GM23248 (cell line): Measurements from ENCODE around the gene RESP18. TPM values are rescaled to one million over a fixed set of nuclear protein-coding genes. Genes with fewer than 3 reads are reported as not detected.
A peak's percentile ranks its signal among the peaks of the same experiment; 100 is the strongest.
"Not testable (repeated sequence)": the region's sequence is repeated elsewhere in the genome, so short reads cannot be mapped to it uniquely, and the experiment has no call there.

Experiments
- DNase-seq: peaks from one replicate; pipeline ENCODE4 v3.0.0-alpha.2; 2015
- H2AFZ ChIP-seq: fragments of 200-600 bp; sonication (generic); 2 replicates; pipeline ENCODE4 v1.6.1; 2016; ENCODE audit warnings: antibody characterized with exemption
- H3F3A ChIP-seq: fragments of 200-600 bp; sonication (generic); 2 replicates; pipeline ENCODE4 v1.6.1; 2016; ENCODE audit warnings: mild to moderate bottlenecking, antibody characterized with exemption, mixed run types; ENCODE audit not compliant: insufficient read depth
- H3K27ac ChIP-seq: fragments of 200-600 bp; sonication (generic); 2 replicates; pipeline ENCODE4 v1.5.1; 2016; ENCODE audit warnings: mild to moderate bottlenecking
- H3K27me3 ChIP-seq: fragments of 200-600 bp; sonication (generic); replicated peaks from 2 replicates; pipeline ENCODE4 v1.6.1; 2016; ENCODE audit warnings: mild to moderate bottlenecking; ENCODE audit not compliant: insufficient read depth
- H3K36me3 ChIP-seq: fragments of 200-600 bp; sonication (generic); 2 replicates; pipeline ENCODE4 v1.6.1; 2016; ENCODE audit warnings: low read depth, mild to moderate bottlenecking
- H3K4me1 ChIP-seq: fragments of 200-600 bp; sonication (generic); 2 replicates; pipeline ENCODE4 v1.6.1; 2016; ENCODE audit warnings: mild to moderate bottlenecking; ENCODE audit not compliant: insufficient read depth
- H3K4me2 ChIP-seq: fragments of 200-600 bp; sonication (generic); one replicate; pipeline ENCODE4 v1.6.1; 2016; ENCODE audit warnings: mild to moderate bottlenecking; ENCODE audit not compliant: unreplicated experiment
- H3K4me3 ChIP-seq: fragments of 200-600 bp; sonication (generic); 2 replicates; pipeline ENCODE4 v1.5.1; 2016; ENCODE audit warnings: mild to moderate bottlenecking
- H3K79me2 ChIP-seq: fragments of 200-600 bp; sonication (generic); 2 replicates; pipeline ENCODE4 v1.6.1; 2016; ENCODE audit warnings: mild to moderate bottlenecking; ENCODE audit not compliant: insufficient read depth
- H3K9ac ChIP-seq: fragments of 200-600 bp; sonication (generic); 2 replicates; pipeline ENCODE4 v1.6.1; 2016; ENCODE audit warnings: mild to moderate bottlenecking
- H3K9me2 ChIP-seq: fragments of 200-600 bp; sonication (generic); 2 replicates; pipeline ENCODE4 v1.6.1; 2016; ENCODE audit warnings: mixed run types, mild to moderate bottlenecking, moderate library complexity; ENCODE audit not compliant: insufficient read depth
- H3K9me3 ChIP-seq: fragments of 200-600 bp; sonication (generic); one replicate; pipeline ENCODE4 v1.6.1; 2017; ENCODE audit warnings: low read depth
- H4K20me1 ChIP-seq: fragments of 200-600 bp; sonication (generic); 2 replicates; pipeline ENCODE4 v1.6.0; 2016; ENCODE audit not compliant: insufficient read depth
- EZH2 ChIP-seq: fragments of 200-600 bp; sonication (generic); IDR thresholded peaks from 2 replicates; pipeline ENCODE4 v1.6.1; 2018; ENCODE audit warnings: antibody characterized with exemption, mild to moderate bottlenecking; ENCODE audit not compliant: insufficient read depth, poor library complexity, severe bottlenecking
- EZH2phosphoT487 ChIP-seq: fragments of 200-600 bp; sonication (generic); IDR thresholded peaks from 2 replicates; pipeline ENCODE4 v1.6.1; 2018; ENCODE audit warnings: antibody characterized with exemption, moderate library complexity, mild to moderate bottlenecking, low read depth; ENCODE audit not compliant: insufficient read depth
- WGBS, 2 experiments: methylation state at CpG; one replicate each; pipeline ENCODE4 v1.1.6; 2015 to 2017; ENCODE audit warnings: low lambda C conversion rate in 2 of 2, low coverage in 1 of 2; ENCODE audit errors: missing lambda C conversion rate in 2 of 2; 5-methylcytosine and 5-hydroxymethylcytosine counted together
- in situ Hi-C: fragments of 300-500 bp; cut with MboI; formaldehyde crosslinking; loops from 2 replicates; pipeline ENCODE4 v1.15.0; 2020
- polyA plus RNA-seq: library from polyadenylated mRNA; unstranded; fragments of >200 nt; fragmentation: Nextera tagmentation; extraction: Ambion mirVana; gene quantifications from 2 replicates; pipeline ENCODE4 v1.2.1, GENCODE V29; 2016
- total RNA-seq: library from RNA; depleted of rRNA; stranded (reverse); fragments of >200 nt; shearing (Covaris generic); gene quantifications from 2 replicates; pipeline ENCODE4 v1.2.3, GENCODE V29; 2014

RESP18 gene
- total and polyA plus RNA-seq, 2 experiments from 2014 or later: not detected

DNA sequence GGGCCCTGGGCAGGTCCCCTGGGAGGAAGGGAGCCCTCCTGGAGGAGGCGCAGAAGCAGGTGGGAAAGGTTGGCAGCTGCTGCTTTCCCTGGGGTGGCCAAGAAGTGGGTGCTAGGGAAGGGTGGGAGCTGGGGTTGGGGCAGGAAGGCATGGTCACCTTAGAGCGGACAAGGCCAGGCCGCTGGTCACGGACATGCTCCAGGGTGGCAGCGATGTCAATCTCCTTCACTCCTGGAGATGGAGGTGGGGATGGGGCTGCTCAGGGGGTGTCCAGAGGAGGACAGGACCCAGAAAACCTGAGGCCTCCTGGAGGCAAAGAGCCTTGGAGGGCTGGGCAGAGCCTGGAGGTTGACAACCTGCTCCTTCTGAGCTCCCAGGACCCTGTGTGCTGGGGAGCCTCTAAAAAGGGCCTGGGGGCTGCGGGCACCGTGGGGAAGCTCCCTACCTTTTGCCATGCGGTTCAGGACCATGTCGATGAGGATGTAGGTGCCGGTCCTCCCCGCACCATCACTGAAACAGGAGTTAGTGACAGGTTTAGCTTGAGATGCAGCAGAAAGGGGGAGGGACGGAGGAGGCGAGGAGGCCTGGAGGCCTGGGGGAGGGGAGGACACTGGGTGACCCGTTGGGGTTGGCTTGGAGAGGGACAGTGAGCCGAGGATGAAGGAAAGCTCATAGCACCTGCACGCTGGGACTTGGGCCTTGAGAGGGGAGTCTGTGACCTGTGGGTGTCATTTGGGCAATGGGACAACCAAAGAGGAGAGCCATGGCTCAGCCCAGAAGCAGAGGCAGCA, 42.0 kb downstream of the RESP18 start:
- in situ Hi-C loops: no loop called here
- peaks cover 8% of the 10 kb centered on the region for H3F3A ChIP-seq
- no peak overlapping the region for H3K4me3 ChIP-seq
- 80 to 87% methylated on average over 15 to 16 of the region's 16 CpGs for WGBS, 2 experiments
- DNase-seq: no peak
- no peaks in the 10 kb centered on the region for H3K27me3 ChIP-seq
- H3K9me2 ChIP-seq: no peaks in the 10 kb centered on the region
- no peaks in the 10 kb centered on the region for H3K9me3 ChIP-seq
- H3K27ac ChIP-seq: no peak overlapping the region
- no peak for TF ChIP-seq EZH2phosphoT487
- no peak for TF ChIP-seq EZH2
- peaks cover 22% of the 10 kb centered on the region for H3K4me1 ChIP-seq
- no peak overlapping the region for H3K4me2 ChIP-seq
- H3K9ac ChIP-seq: no peak overlapping the region
- no peak overlapping the region for H2AFZ ChIP-seq
- no peaks in the 10 kb centered on the region for H3K79me2 ChIP-seq
- no peaks in the 10 kb centered on the region for H3K36me3 ChIP-seq
- no peaks in the 10 kb centered on the region for H4K20me1 ChIP-seq

DNA sequence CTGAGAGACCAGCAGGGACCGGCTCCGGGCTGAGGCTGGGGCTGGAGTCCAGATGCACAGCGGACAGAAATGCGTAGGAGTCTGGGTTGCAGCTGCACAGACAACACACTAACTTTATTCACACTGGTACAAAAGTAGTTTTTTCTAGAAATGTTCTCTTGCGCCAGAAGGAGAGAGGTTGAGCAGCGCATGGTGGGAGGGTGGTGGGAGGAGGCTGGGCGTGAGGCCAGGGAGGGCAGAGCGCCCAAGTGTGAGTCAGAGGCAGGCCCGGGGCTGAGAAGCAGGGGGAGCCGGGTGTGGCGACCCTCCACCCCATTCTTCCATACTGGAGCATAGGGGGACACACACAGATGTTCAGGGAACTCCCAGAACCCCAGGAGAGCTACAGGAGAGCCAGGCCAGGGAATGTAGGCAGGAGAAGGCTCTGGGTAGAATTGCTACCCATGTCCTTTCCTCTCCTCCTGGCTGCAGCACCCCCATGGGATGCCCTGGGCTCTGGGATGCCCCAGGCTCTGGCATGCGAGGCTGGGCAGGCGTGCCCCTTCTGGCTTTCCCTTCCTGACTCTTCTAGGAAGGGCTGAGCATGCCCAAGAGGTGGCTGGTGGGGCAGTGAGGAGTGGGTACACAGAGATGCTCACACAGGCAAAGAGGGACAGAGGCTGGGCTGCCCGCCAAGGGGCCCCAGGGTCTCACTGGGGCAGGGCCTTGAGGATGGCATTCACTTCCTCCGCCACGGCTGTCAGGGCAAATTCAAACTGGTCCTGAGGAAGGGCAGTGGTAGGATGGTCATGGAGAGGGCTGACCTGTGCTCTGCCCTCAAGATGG, 42.8 kb downstream of the RESP18 start:
- peaks cover 8% of the 10 kb centered on the region for H3F3A ChIP-seq
- in situ Hi-C loops: no loop called here
- 5 to 10% methylated on average over 13 to 16 of the region's 16 CpGs for WGBS, 2 experiments

DNA sequence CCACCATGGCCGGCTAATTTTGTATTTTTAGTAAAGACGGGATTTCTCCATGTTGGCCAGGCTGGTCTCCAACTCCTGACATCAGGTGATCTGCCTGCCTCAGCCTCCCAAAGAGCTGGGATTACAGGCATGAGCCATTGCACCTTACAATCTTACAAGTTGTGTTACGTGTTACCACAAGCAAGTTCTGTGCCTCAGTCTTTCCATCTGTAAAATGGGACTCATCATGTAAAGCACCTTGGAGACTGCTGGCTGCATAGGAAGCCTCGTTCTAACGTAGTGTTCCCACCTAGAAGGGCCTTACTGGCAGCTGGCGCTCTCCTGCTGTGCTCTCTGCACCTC, 43.4 kb downstream of the RESP18 start:
- no peak for DNase-seq
- Histone ChIP-seq H3F3A (peaks cover 8% of the 10 kb centered on the region), H3K27ac (peak overlapping the region; percentile 63), H3K9me2 (no peaks in the 10 kb centered on the region), H3K9ac (peak overlapping the region; percentile 22; the same call in 1 of the 2 replicates), H3K4me2 (peak overlapping the region; percentile 30), H3K4me3 (no peak overlapping the region), H3K4me1 (peaks cover 22% of the 10 kb centered on the region), H3K79me2 (no peaks in the 10 kb centered on the region), H3K27me3 (no peaks in the 10 kb centered on the region), H3K9me3 (no peaks in the 10 kb centered on the region), H2AFZ (no peak overlapping the region), H3K36me3 (no peaks in the 10 kb centered on the region), H4K20me1 (no peaks in the 10 kb centered on the region)
- TF ChIP-seq EZH2: no peak
- TF ChIP-seq EZH2phosphoT487: no peak
- in situ Hi-C loops: no loop called here
- WGBS, 2 experiments: 55 to 59% methylated on average over 6 of the region's 6 CpGs

More for the DNA sequence above, 42.8 kb downstream of the RESP18 start:
- H3K4me1 ChIP-seq: peaks cover 22% of the 10 kb centered on the region
- H4K20me1 ChIP-seq: no peaks in the 10 kb centered on the region
- no peaks in the 10 kb centered on the region for H3K79me2 ChIP-seq
- no peak overlapping the region for H3K4me3 ChIP-seq
- TF ChIP-seq EZH2phosphoT487: no peak
- TF ChIP-seq EZH2: no peak
- H3K9me2 ChIP-seq: no peaks in the 10 kb centered on the region
- H2AFZ ChIP-seq: no peak overlapping the region
- peak; percentile 91 for DNase-seq
- H3K27me3 ChIP-seq: no peaks in the 10 kb centered on the region
- H3K36me3 ChIP-seq: no peaks in the 10 kb centered on the region
- H3K4me2 ChIP-seq: peak overlapping the region; percentile 30
- no peaks in the 10 kb centered on the region for H3K9me3 ChIP-seq
- peak overlapping the region; percentile 22; the same call in 1 of the 2 replicates for H3K9ac ChIP-seq
- peak overlapping the region; percentile 63 for H3K27ac ChIP-seq

DNA sequence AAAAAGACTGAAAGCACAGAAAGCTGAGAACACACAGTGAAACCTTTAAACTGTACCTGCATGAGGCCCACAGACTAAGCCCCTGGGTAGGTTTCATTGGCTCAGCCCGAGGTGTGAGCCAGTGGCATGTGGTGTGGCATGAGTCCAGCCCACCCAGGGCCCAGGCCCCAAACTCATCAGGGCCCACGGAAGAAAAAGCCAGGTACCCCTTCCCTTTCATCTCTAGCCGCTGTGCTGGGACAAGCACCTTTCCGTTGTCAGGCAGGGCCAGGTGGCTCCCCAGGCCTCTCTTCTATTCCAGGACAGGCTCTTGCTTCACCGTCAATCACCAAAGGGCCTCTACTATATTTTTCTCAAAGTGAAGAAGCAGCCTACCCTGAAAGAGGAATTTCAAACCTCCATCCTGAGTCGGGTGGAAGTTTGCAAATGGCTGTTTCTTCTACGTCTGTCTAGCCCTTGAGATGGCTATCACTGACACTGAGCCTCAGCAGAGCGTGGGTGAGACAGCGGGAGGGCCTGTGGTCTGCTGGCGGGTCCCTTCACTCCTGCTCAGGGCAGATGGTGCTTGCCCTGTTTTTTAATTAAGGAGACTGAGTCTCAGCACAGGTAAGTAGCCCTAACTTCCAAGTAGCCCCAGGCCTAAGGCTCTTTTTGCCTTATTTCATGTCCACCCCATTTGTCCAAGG, 44.8 kb downstream of the RESP18 start:
- H3K4me3 ChIP-seq: no peak overlapping the region
- no peak overlapping the region for H2AFZ ChIP-seq
- no peak for TF ChIP-seq EZH2
- no peak for TF ChIP-seq EZH2phosphoT487
- H3K4me1 ChIP-seq: peaks cover 22% of the 10 kb centered on the region
- peaks cover 8% of the 10 kb centered on the region for H3F3A ChIP-seq
- no peaks in the 10 kb centered on the region for H3K27me3 ChIP-seq
- no peak overlapping the region for H3K9ac ChIP-seq
- no peak for DNase-seq
- no peak overlapping the region for H3K4me2 ChIP-seq
- in situ Hi-C loops: no loop called here
- no peaks in the 10 kb centered on the region for H3K79me2 ChIP-seq
- H4K20me1 ChIP-seq: no peaks in the 10 kb centered on the region
- H3K9me3 ChIP-seq: no peaks in the 10 kb centered on the region
- 90 to 95% methylated on average over 10 of the region's 10 CpGs for WGBS, 2 experiments
- no peak overlapping the region for H3K27ac ChIP-seq
- H3K36me3 ChIP-seq: no peaks in the 10 kb centered on the region
- H3K9me2 ChIP-seq: no peaks in the 10 kb centered on the region

DNA sequence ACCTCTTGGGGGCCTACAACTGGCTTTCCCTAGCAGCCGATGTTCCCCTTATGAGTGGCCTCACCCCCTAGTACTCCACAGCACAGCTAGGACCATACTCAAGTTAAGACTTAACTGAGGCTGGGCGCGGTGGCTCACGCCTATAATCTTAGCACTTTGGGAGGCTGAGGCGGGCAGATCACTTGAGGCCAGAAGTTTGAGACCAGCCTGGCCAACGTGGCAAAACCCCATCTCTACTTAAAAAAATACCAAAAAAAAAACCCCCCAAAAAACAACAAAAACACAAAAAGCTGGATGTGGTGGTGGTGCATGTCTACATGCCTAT, 45.5 kb downstream of the RESP18 start:
- H3K4me3 ChIP-seq, H3K36me3 ChIP-seq, H3K4me2 ChIP-seq, in situ Hi-C loops, H3K27me3 ChIP-seq, H4K20me1 ChIP-seq, H3K9me2 ChIP-seq, DNase-seq, H3K27ac ChIP-seq, H3K79me2 ChIP-seq, H3K9me3 ChIP-seq, H2AFZ ChIP-seq, H3K9ac ChIP-seq, H3F3A ChIP-seq: not testable (repeated sequence)
- H3K4me1 ChIP-seq: peaks cover 22% of the 10 kb centered on the region
- 87 to 93% methylated on average over 5 to 6 of the region's 6 CpGs for WGBS, 2 experiments
